Fibroblast of pulmonary artery (primary cell): Measurements from ENCODE around the gene PLA2G3.
"Not testable (repeated sequence)": the region's sequence is repeated elsewhere in the genome, so short reads cannot be mapped to it uniquely, and the experiment has no call there.

Experiments
- DNase-seq: peaks from one replicate; pipeline ENCODE4 v3.0.0-alpha.2; 2010; ENCODE audit warnings: low read depth
- H3K4me3 ChIP-seq: replicated peaks from 2 replicates; pipeline ENCODE4 v1.5.1; 2011; ENCODE audit warnings: low read depth, mild to moderate bottlenecking, control low read depth, low read length, moderate library complexity
- CTCF ChIP-seq: IDR thresholded peaks from 2 replicates; pipeline ENCODE4 v1.5.1; 2011; ENCODE audit warnings: mild to moderate bottlenecking, control low read depth, low read length, inconsistent platforms; ENCODE audit errors: missing control alignments

PLA2G3 gene

GRCh38 chr22:31102441-31103081 is 37.7 kb downstream of the PLA2G3 start:
- H3K4me3 ChIP-seq: no peak overlapping the region
- peak; percentile 97 for DNase-seq
- no peak for TF ChIP-seq CTCF

GRCh38 chr22:31100762-31101525 is 39.4 kb downstream of the PLA2G3 start:
- H3K4me3 ChIP-seq: no peak overlapping the region
- DNase-seq: no peak
- no peak for TF ChIP-seq CTCF

- no peak for DNase-seq
- TF ChIP-seq CTCF: no peak
- H3K4me3 ChIP-seq: no peak overlapping the region
Observed at GRCh38 chr22:31099841-31100761, 40.2 kb downstream of the PLA2G3 start.

- no peak overlapping the region for H3K4me3 ChIP-seq
- TF ChIP-seq CTCF: no peak
Observed at GRCh38 chr22:31099386-31099785, 40.9 kb downstream of the PLA2G3 start.

GRCh38 chr22:31098632-31099110 is 41.6 kb downstream of the PLA2G3 start:
- H3K4me3 ChIP-seq: no peak overlapping the region
- DNase-seq: no peak
- no peak for TF ChIP-seq CTCF

More at GRCh38 chr22:31099386-31099785, 40.9 kb downstream of the PLA2G3 start:
- no peak for DNase-seq

- no peak for DNase-seq
- no peak for TF ChIP-seq CTCF
- H3K4me3 ChIP-seq: no peak overlapping the region
Observed at GRCh38 chr22:31097941-31098631, 42.2 kb downstream of the PLA2G3 start.

GRCh38 chr22:31097539-31097938 is 42.8 kb downstream of the PLA2G3 start:
- H3K4me3 ChIP-seq, DNase-seq: not testable (repeated sequence)
